Measurements from ENCODE around the gene CMTM2. TPM values are rescaled to one million over a fixed set of nuclear protein-coding genes. Genes with fewer than 3 reads are reported as not detected.

The CMTM2 gene
- total and polyA plus RNA-seq, 9 of the 15 experiments (the other 6 are each of a cell fraction or from before 2014, with no cell fraction given): not detected

DNA sequence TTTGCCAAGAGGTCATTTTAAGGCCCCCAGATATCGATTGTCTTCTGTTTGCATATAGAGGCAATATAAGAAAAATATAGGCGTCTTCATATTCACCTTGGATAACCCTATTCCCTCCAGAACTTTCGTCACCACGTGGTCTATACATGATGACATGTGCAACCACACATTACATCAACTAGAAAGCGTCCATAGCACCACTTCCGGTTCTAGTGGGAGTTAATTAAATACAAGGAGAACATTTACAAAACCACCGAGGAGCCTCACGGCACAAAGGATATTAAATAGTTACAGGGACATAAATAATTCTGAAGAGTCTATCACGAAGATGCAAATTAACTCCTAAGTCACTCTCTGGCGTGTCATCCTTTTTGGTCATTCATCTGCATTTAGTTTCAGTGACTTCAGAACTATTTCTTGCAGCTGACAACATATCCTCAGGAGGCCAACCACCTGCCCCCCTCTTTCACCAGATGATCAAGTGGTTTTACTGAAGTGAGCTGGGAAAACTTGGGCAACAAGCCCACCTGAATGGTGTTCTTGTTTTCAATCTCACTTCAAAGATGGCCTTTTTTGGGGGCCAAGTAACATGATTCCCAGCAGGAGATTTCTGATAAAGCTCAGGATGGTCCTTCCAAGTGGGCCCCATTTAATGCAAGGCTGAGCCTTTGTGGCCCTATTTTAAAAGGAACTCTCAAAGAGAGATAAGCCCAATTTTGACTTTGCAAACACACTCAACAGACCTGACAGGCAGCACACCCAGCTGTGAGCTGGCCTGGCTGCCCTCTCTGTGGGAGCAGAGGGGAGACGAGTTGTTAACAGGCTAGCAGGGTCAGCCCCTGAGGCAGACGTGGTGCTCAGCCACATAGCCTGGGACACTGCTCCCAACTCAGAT lies 40.5 kb downstream of the CMTM2 start (continued):
- TF ChIP-seq, protein P1, sequence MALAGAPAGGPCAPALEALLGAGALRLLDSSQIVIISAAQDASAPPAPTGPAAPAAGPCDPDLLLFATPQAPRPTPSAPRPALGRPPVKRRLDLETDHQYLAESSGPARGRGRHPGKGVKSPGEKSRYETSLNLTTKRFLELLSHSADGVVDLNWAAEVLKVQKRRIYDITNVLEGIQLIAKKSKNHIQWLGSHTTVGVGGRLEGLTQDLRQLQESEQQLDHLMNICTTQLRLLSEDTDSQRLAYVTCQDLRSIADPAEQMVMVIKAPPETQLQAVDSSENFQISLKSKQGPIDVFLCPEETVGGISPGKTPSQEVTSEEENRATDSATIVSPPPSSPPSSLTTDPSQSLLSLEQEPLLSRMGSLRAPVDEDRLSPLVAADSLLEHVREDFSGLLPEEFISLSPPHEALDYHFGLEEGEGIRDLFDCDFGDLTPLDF (CRISPR knock-in tag; IDR thresholded peaks at IDR 0.05): no peak
- no peak for TF ChIP-seq TGIF2 (CRISPR knock-in tag; IDR thresholded peaks at IDR 0.05)
- no peak for TF ChIP-seq LCOR (CRISPR knock-in tag; IDR thresholded peaks at IDR 0.05)
- TF ChIP-seq ZNF12 (CRISPR knock-in tag; IDR thresholded peaks at IDR 0.05): 0 out of 2 replicates have a peak, but pooled peaks have one; percentile 33
- no peak for TF ChIP-seq BMI1 (IDR thresholded peaks at IDR 0.05; ENCODE audit: low read length)
- no peak for TF ChIP-seq NFIX (CRISPR knock-in tag; IDR thresholded peaks at IDR 0.05; ENCODE audit: low read depth)
- TF ChIP-seq ZNF165 (CRISPR knock-in tag; IDR thresholded peaks at IDR 0.05; ENCODE audit: borderline replicate concordance): no peak
- TF ChIP-seq, protein P2, sequence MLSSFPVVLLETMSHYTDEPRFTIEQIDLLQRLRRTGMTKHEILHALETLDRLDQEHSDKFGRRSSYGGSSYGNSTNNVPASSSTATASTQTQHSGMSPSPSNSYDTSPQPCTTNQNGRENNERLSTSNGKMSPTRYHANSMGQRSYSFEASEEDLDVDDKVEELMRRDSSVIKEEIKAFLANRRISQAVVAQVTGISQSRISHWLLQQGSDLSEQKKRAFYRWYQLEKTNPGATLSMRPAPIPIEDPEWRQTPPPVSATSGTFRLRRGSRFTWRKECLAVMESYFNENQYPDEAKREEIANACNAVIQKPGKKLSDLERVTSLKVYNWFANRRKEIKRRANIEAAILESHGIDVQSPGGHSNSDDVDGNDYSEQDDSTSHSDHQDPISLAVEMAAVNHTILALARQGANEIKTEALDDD (IDR thresholded peaks at IDR 0.05): no peak
- TF ChIP-seq RHOXF2B (CRISPR knock-in tag; conservative IDR thresholded peaks at IDR 0.05): no peak
- no peak for TF ChIP-seq ZNF232 (CRISPR knock-in tag; IDR thresholded peaks at IDR 0.05)
- no peak for TF ChIP-seq MTA3 (IDR thresholded peaks at IDR 0.05; ENCODE audit: borderline replicate concordance)
- no peak for TF ChIP-seq NR1H2 (CRISPR knock-in tag; IDR thresholded peaks at IDR 0.05)
- TF ChIP-seq GABPB1 (CRISPR knock-in tag; IDR thresholded peaks at IDR 0.05): peak; percentile 40; the same call in 1 of the 2 replicates
- no peak for TF ChIP-seq ZNF324 (CRISPR knock-in tag; IDR thresholded peaks at IDR 0.05)
- TF ChIP-seq, protein P3, sequence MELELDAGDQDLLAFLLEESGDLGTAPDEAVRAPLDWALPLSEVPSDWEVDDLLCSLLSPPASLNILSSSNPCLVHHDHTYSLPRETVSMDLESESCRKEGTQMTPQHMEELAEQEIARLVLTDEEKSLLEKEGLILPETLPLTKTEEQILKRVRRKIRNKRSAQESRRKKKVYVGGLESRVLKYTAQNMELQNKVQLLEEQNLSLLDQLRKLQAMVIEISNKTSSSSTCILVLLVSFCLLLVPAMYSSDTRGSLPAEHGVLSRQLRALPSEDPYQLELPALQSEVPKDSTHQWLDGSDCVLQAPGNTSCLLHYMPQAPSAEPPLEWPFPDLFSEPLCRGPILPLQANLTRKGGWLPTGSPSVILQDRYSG (tag; conservative IDR thresholded peaks at IDR 0.05; ENCODE audit: low read depth): 0 out of 2 replicates have a peak, but pooled peaks have one; percentile 14
- TF ChIP-seq U2AF1 (optimal IDR thresholded peaks at IDR 0.05; ENCODE audit: low read depth, low read length): no peak
- 0 out of 2 replicates have a peak, but pooled peaks have one; percentile 26 for TF ChIP-seq FOXJ2 (tag; IDR thresholded peaks at IDR 0.05)
- TF ChIP-seq, protein P4, sequence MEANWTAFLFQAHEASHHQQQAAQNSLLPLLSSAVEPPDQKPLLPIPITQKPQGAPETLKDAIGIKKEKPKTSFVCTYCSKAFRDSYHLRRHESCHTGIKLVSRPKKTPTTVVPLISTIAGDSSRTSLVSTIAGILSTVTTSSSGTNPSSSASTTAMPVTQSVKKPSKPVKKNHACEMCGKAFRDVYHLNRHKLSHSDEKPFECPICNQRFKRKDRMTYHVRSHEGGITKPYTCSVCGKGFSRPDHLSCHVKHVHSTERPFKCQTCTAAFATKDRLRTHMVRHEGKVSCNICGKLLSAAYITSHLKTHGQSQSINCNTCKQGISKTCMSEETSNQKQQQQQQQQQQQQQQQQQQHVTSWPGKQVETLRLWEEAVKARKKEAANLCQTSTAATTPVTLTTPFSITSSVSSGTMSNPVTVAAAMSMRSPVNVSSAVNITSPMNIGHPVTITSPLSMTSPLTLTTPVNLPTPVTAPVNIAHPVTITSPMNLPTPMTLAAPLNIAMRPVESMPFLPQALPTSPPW (CRISPR knock-in tag; IDR thresholded peaks at IDR 0.05): peak; percentile 48
- TF ChIP-seq, protein P5, sequence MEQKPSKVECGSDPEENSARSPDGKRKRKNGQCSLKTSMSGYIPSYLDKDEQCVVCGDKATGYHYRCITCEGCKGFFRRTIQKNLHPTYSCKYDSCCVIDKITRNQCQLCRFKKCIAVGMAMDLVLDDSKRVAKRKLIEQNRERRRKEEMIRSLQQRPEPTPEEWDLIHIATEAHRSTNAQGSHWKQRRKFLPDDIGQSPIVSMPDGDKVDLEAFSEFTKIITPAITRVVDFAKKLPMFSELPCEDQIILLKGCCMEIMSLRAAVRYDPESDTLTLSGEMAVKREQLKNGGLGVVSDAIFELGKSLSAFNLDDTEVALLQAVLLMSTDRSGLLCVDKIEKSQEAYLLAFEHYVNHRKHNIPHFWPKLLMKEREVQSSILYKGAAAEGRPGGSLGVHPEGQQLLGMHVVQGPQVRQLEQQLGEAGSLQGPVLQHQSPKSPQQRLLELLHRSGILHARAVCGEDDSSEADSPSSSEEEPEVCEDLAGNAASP (IDR thresholded peaks at IDR 0.05): peak; percentile 78
- no peak for TF ChIP-seq PPARD (CRISPR knock-in tag; IDR thresholded peaks at IDR 0.05)
- peak; percentile 89 for TF ChIP-seq L3MBTL2 (IDR thresholded peaks at IDR 0.05)
- no peak for TF ChIP-seq BDP1 (IDR thresholded peaks at IDR 0.05; ENCODE audit: insufficient read depth, insufficient read length)

Data from K562 (cell line).